ENCODE data around the gene RGS10.
A peak's percentile ranks its signal among the peaks of the same experiment; 100 is the strongest.
"Not testable (repeated sequence)": the region's sequence is repeated elsewhere in the genome, so short reads cannot be mapped to it uniquely, and the experiment has no call there.

The RGS10 gene

GRCh38 chr10:119538632-119539358, 3.7 kb downstream of the RGS10 start:
- DNase-seq, result no peak

DNA sequence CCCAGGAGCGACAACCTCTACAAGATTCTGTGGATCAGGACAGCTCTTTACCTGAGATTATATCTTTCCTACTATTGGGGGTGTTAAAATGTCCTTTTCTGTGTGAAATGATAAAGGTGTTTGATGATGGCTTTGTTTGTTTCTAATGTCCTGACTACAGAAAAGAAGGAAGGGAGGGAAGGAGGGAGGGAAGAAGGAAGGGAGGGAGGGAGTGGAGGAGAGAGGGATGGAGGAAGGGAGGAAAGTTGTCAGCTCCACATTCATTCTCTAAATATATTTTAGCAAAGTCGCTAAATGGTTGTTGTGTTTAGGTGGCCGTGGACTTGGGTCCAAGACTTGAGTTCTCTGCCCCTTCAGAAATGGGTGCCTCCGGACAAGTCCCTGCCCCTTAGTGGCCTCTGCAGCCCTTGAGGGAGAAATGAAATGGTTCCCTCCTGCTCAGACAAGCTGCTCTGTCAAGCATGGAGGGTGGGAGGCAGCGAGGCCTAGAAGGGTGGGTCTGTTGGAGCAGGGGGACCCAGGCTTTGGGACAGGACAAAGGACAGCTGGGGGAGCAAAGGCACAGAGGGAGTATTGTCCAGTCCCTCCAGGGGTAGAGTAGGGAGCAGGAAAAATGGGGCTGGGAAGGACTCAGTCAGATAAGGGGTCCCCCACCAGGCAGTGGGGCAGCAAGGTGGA, 4.4 kb downstream of the RGS10 start:
- DNase-seq, result no peak

DNA sequence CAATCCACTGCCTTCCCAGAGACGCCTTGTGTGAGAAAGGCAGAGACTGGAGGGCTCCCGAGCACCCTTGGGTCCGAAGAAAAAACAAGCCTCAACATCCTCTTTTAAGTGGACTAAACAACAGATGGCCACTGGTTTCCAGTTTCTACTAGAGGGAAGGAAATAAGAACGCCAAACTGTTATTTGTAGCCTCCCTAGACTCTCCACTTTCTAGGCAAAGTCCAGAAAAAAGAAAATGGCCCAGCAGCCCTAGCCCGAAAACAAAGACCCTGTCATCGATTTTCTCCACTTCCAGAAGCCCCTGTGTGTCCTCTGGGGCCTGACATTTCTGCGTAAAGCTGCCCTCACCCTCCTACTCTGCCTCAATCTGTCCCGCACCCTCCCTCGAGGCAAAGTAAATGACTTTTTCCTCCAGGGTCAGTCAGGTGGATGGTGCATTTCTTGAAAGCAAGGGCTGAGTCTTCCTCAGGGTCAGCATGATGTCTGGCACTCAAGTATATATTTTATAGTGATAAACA, 6.0 kb downstream of the RGS10 start:
- DNase-seq, result no peak

- DNase-seq, result no peak
Measured at GRCh38 chr10:119535837-119536507, 6.5 kb downstream of the RGS10 start.

GRCh38 chr10:119535305-119535704, 7.2 kb downstream of the RGS10 start:
- no peak for DNase-seq

DNA sequence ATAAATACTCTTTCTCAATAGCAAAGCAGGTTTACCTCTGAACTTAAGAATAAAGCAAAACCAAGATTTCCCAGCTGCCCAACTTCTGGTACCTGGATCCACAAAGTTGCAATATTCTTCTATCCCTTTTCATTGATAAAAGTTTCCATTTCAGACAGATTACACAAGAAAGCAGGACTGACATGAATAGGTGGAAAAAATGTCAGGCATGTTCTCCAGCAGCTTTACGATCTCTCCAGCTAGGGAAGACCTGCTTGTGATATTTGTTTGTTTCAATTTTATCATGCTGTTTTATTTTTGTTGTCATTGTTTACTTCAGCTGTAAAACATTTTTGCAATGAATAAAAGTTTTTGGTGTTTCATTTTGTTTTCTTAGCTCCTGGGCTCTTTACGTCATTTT, 9.0 kb downstream of the RGS10 start:
- no peak for DNase-seq

DNA sequence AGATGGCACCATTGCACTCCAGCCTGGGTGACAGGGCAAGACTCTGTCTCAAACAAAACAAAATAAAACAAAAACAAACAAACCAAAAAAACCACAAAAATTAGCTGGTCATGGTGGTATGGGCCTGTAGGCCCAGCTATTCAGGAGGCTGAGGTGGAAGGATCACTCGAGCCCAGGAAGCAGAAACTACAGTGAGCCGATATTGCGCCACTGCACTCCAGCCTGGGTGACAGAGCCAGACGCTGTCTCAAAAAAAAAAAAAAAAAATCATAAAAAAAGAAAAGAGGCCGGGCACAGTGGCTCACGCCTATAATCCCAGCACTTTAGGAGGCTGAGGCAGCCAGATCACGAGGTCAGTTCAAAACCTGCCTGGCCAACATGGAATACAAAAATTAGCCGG, 9.7 kb downstream of the RGS10 start:
- DNase-seq, result peak; percentile 7 to 16

DNA sequence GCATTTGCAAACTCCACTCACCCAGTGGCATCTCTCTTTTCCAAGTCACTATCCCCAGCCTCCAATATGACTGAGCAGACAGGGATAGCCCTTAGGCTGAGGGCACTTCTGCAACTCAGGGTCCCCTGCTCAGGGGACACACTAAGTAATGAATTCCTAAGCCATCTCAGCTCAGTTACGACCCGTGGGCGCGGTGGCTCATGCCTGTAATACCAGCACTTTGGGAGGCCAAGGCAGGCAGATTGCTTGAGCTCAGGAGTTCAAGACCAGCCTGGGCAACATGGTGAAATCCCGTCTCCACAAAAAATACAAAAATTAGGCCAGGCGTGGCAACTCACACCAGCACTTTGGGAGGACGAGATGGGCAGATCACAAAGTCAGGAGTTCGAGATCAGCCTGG, 10.3 kb downstream of the RGS10 start:
- DNase-seq, result not testable (repeated sequence)

GRCh38 chr10:119531067-119531466, 11.5 kb downstream of the RGS10 start:
- DNase-seq, result no peak

DNA sequence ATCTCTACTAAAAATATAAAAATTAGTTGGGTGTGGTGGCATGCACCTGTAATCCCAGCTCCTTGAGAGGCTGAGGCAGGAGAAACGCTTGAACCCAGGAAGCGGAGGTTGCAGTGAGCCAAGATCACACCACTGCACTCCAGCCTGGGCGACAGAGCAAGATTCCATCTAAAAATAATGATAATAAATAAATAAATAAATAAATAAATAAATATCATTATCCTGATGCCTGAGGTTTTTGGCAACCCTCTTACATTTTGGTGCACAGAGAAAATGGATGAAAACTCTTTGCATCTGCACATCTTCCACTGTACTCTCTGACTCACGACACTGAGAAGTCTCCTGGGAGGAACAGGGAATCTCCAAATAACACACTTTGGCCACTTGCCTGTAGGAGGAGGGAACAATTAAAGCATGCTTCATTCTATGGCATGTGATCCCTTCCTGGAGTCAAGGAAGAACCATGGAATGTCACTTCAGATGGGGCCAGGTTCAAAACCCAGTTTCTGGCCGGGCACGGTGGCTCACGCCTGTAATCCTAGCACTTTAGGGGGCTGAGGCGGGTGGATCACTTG, 13.8 kb downstream of the RGS10 start:
- DNase-seq, result not testable (repeated sequence)

- DNase-seq, result no peak
Measured at GRCh38 chr10:119526621-119527592, 15.6 kb downstream of the RGS10 start.

DNA sequence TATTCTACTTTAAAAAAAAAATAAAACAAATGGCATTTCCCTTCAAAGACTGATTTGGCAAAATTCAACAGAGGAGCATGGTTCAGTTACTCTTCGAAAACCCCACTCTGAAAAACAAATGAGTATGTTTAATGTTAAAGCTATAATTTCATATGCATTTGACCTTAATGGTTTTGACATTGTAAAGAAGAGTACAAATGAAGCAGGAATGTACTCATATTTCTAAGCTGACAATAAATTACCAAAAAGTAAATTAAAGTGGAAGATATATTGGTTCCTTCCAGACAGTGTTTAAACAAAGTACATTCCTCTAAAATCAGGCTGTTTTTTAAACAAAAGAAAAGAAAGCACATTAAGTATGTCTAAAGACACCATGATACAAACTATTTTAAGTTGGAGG, 16.4 kb downstream of the RGS10 start:
- DNase-seq, result no peak

DNA sequence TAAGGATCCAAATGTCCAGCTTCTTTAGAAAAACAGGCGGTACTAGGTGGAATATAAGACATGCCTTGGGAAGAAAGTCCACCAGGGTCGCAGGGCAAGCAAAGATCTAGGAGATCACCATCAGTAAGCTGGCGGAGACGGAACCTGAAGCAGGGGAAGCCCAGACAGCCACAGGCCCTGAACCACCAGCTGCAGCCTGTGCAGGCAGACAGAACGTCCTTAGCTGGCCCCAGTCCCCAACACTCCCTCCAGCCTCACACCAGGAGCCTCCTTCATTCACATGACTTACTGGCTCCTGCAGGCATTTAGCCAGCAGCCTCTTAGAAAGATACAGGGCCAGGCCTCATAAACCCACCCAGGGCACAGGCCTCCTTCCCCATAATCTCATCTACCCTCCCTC, 17.4 kb downstream of the RGS10 start:
- DNase-seq, result no peak

- DNase-seq, result no peak
Measured at GRCh38 chr10:119524720-119525070, 17.8 kb downstream of the RGS10 start.

DNA sequence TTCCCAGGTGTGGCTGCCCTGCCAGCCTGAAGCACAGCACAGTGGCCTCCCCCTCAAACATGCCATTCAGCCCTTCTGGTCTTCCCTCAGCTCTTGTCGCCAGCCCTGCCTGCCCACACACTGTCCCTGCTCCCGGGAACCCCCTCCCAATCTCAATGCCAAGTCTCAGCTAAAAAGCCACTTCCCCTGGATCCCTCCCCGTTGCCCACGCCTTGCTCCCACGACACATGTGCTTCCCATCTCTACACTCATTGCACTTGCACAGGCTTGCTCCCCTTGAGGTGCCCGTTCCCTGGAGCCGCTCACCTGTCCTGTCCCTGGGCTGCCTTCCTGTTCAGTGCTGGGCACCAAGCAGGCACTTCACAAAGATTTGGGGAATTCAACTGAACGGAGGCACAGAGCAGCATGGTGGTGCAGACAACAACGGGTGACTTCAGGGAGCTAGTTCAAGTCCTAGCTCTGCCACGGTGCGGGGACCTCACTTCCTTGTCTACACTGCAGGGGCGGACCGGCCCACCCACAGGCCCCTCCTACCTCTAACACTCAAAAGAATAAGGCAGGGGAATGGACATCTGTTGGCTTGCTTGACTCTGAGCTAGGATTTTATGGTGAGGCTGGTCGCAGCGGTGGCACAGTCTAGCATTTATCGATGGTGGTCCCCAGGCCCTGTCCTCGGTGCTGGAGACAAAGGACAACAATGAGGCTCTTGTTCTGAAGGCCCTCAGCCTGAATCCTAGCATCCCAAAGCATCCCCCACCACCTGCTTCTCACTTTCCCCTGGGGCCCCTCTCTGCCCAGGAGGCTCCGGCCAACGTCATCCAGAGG, 18.4 kb downstream of the RGS10 start:
- no peak for DNase-seq

- DNase-seq, result no peak
Measured at GRCh38 chr10:119522747-119523426, 19.6 kb downstream of the RGS10 start.

- no peak for DNase-seq
Measured at GRCh38 chr10:119521443-119522204, 20.9 kb downstream of the RGS10 start.

DNA sequence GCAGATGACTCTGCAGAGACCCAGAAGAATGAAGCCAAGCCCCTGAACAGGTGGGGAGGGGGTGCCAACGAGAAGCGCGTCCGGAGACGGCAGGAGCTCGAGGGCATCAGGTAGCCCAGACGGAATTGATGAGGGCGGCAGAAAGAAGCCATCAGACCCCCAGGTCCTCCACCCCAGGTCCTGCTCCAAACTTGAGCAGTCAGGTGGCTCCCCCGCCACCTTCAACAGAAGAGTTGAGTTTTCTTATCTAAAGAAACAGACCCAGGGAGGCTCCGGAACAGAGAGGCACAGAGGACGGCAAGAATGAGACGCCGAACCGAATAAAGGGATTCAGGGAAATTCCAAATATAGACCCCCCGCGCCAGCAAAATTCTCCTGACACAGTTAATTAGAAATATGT, 22.2 kb downstream of the RGS10 start:
- no peak for DNase-seq

GRCh38 chr10:119518936-119519335, 23.6 kb downstream of the RGS10 start:
- no peak for DNase-seq

DNA sequence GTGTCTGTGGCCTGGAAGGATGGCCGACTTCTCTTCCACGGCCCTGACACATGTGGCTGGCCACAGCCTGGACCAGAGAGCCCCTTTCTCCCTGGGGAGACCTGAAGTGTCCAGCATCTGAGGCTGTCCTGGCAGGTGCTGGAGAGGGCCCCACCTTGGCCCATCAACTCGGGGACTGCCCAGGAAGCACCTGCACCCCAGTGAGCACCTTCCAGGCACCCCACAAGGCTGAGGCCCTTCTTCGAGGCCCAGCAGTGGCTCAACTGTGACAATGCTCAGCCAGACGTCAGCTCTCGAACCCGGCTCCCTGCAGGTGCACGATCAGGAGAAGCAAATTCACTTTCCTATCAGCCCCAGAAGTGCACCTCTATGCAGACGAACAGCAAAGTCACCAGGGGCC, 24.3 kb downstream of the RGS10 start:
- DNase-seq, result no peak
